Sigmoid colon (tissue), 7 donors: ENCODE results near the gene UBE2Q2. TPM values are rescaled to one million over a fixed set of nuclear protein-coding genes. Genes with fewer than 3 reads are reported as not detected.

Source experiments
- DNase-seq: peaks from one replicate; pipeline ENCODE4 v3.0.0-alpha.2; 2019
- H3K27ac ChIP-seq, 4 donors: fragments of 200-600 bp; sonication (generic); one replicate each; pipeline ENCODE4 v1.5.1; 2016 to 2019; ENCODE audit warnings: mild to moderate bottlenecking in 1 of 4
- H3K27me3 ChIP-seq, 3 donors: fragments of 200-600 bp; sonication (generic); one replicate each; pipeline ENCODE4 v1.5.1; 2019; ENCODE audit warnings: mild to moderate bottlenecking in 1 of 3
- H3K36me3 ChIP-seq, 4 donors: fragments of 200-600 bp; sonication (generic); one replicate each; pipeline ENCODE4 v1.5.1; 2016 to 2019
- H3K4me1 ChIP-seq, 4 donors: fragments of 200-600 bp; sonication (generic); one replicate each; pipeline ENCODE4 v1.5.1; 2017 to 2019
- H3K4me3 ChIP-seq, 4 donors: fragments of 200-600 bp; sonication (generic); one replicate each; pipeline ENCODE4 v1.5.1; 2017 to 2019; ENCODE audit warnings: mild to moderate bottlenecking in 2 of 4, moderate library complexity in 1 of 4
- H3K9me3 ChIP-seq, 4 donors: fragments of 200-600 bp in 3 of 4; sonication (generic) in 3 of 4; one replicate each; pipeline versions ENCODE4 v1.5.1 to v1.6.1; 2013 to 2019
- EP300 ChIP-seq, 4 donors: sonication (generic); formaldehyde crosslinking; IDR thresholded peaks; one replicate each; pipeline ENCODE4 v1.6.1; 2017; ENCODE audit warnings: antibody characterized with exemption in 4 of 4
- POLR2A ChIP-seq, 2 donors: fragments of 450-650 bp; IDR thresholded peaks; one replicate each; pipeline ENCODE4 v1.6.1; 2016; ENCODE audit warnings: antibody characterized with exemption in 2 of 2, mild to moderate bottlenecking in 2 of 2, moderate library complexity in 2 of 2
- POLR2AphosphoS5 ChIP-seq, 4 donors: sonication (generic); formaldehyde crosslinking; IDR thresholded peaks; one replicate each; pipeline ENCODE4 v1.6.1; 2017; ENCODE audit warnings: antibody characterized with exemption in 4 of 4
- WGBS, 2 donors: extraction: QIAGEN DNeasy Blood & Tissue Kit; methylation state at CpG; one replicate each; pipeline ENCODE4 v1.1.7; 2013; 5-methylcytosine and 5-hydroxymethylcytosine counted together
- intact Hi-C: fragments of 100-400 bp; cut with DNase I; formaldehyde crosslinking; loops from one replicate; pipeline ENCODE4 v1.15.1; 2023
- polyA plus RNA-seq, 3 donors: library from polyadenylated mRNA; stranded (reverse); fragments of 200-250 nt; gene quantifications; one replicate each; pipeline ENCODE4 v1.2.3, GENCODE V29; 2013
- total RNA-seq, 4 donors: library from RNA; depleted of rRNA; stranded (reverse); fragments of >200 nt; gene quantifications; one replicate each; pipeline ENCODE4 v1.1.0, GENCODE V29; 2016
- TF ChIP-seq, protein P1 (sequence below), 4 experiments: fragments of 450-650 bp in 3 of 4; fragments of 200-600 bp in 1 of 4; IDR thresholded peaks; one replicate each; pipeline ENCODE4 v1.5.1; 2016 to 2019; ENCODE audit warnings: antibody characterized with exemption in 4 of 4, mild to moderate bottlenecking in 3 of 4, moderate library complexity in 2 of 4
- donor health status: healthy with polysubstance abuse.
- donor health status: Bipolar disorder and iron deficiency.
- donor health status: healthy.

The UBE2Q2 gene
- total and polyA plus RNA-seq, 7 donors: 16.9 to 101 (median 69.5) TPM

- no peaks in the 10 kb centered on the region for H3K9me3 ChIP-seq
- no peaks in the 10 kb centered on the region for H3K36me3 ChIP-seq
- TF ChIP-seq POLR2AphosphoS5 (IDR thresholded peaks at IDR 0.05) (no peak), POLR2A (IDR thresholded peaks at IDR 0.05) (no peak), EP300 (IDR thresholded peaks at IDR 0.05) (no peak)
- TF ChIP-seq, protein P1, sequence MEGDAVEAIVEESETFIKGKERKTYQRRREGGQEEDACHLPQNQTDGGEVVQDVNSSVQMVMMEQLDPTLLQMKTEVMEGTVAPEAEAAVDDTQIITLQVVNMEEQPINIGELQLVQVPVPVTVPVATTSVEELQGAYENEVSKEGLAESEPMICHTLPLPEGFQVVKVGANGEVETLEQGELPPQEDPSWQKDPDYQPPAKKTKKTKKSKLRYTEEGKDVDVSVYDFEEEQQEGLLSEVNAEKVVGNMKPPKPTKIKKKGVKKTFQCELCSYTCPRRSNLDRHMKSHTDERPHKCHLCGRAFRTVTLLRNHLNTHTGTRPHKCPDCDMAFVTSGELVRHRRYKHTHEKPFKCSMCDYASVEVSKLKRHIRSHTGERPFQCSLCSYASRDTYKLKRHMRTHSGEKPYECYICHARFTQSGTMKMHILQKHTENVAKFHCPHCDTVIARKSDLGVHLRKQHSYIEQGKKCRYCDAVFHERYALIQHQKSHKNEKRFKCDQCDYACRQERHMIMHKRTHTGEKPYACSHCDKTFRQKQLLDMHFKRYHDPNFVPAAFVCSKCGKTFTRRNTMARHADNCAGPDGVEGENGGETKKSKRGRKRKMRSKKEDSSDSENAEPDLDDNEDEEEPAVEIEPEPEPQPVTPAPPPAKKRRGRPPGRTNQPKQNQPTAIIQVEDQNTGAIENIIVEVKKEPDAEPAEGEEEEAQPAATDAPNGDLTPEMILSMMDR (IDR thresholded peaks at IDR 0.05): no peak
- no peaks in the 10 kb centered on the region for H3K4me1 ChIP-seq
- intact Hi-C loops: no loop called here
- no peak for DNase-seq
- H3K27me3 ChIP-seq: peaks cover 0 to 7% (median 0%) of the 10 kb centered on the region in 3 donors
- WGBS, 2 donors: 75 to 81% methylated on average over 5 of the region's 5 CpGs
- no peak overlapping the region for H3K27ac ChIP-seq
- no peak overlapping the region for H3K4me3 ChIP-seq
These were observed 20.5 kb upstream of the UBE2Q2 start for GRCh38 chr15:75822685-75823278.

- Histone ChIP-seq H3K27me3 (peaks cover 0 to 7% (median 0%) of the 10 kb centered on the region in 3 donors), H3K9me3 (no peaks in the 10 kb centered on the region), H3K36me3 (no peaks in the 10 kb centered on the region), H3K4me1 (no peaks in the 10 kb centered on the region), H3K4me3 (no peak overlapping the region), H3K27ac (no peak overlapping the region)
- 60 to 69% methylated on average over 7 of the region's 7 CpGs for WGBS, 2 donors
- intact Hi-C loops: no loop called here
- DNase-seq: no peak
- no peak for TF ChIP-seq POLR2AphosphoS5 (IDR thresholded peaks at IDR 0.05)
- TF ChIP-seq, protein P1 (IDR thresholded peaks at IDR 0.05): no peak
- TF ChIP-seq POLR2A (IDR thresholded peaks at IDR 0.05): no peak
- TF ChIP-seq EP300 (IDR thresholded peaks at IDR 0.05): no peak
These were observed 19.2 kb upstream of the UBE2Q2 start for GRCh38 chr15:75823860-75824613.

- intact Hi-C loops: no loop called here
- no peak overlapping the region for H3K27ac ChIP-seq
- WGBS, 2 donors: 57% methylated on average over 3 of the region's 3 CpGs
- no peaks in the 10 kb centered on the region for H3K4me1 ChIP-seq
- H3K27me3 ChIP-seq: peaks cover 0 to 7% (median 0%) of the 10 kb centered on the region in 3 donors
- no peaks in the 10 kb centered on the region for H3K9me3 ChIP-seq
- TF ChIP-seq, protein P1 (IDR thresholded peaks at IDR 0.05): no peak
- TF ChIP-seq POLR2A (IDR thresholded peaks at IDR 0.05) (no peak), EP300 (IDR thresholded peaks at IDR 0.05) (no peak), POLR2AphosphoS5 (IDR thresholded peaks at IDR 0.05) (no peak)
- no peaks in the 10 kb centered on the region for H3K36me3 ChIP-seq
- no peak for DNase-seq
- H3K4me3 ChIP-seq: no peak overlapping the region
These were observed 15.6 kb upstream of the UBE2Q2 start for GRCh38 chr15:75827691-75828090.

- H3K4me1 ChIP-seq: no peaks in the 10 kb centered on the region
- intact Hi-C loops: no loop called here
- H3K27me3 ChIP-seq: peaks cover 0 to 7% (median 0%) of the 10 kb centered on the region in 3 donors
- no peaks in the 10 kb centered on the region for H3K36me3 ChIP-seq
- no peak overlapping the region for H3K27ac ChIP-seq
- no peak overlapping the region for H3K4me3 ChIP-seq
- TF ChIP-seq POLR2AphosphoS5 (IDR thresholded peaks at IDR 0.05) (no peak), EP300 (IDR thresholded peaks at IDR 0.05) (no peak), POLR2A (IDR thresholded peaks at IDR 0.05) (no peak)
- TF ChIP-seq, protein P1 (IDR thresholded peaks at IDR 0.05): no peak
- H3K9me3 ChIP-seq: no peaks in the 10 kb centered on the region
- WGBS, 2 donors: 92 to 93% methylated on average over 9 of the region's 9 CpGs
- no peak for DNase-seq
These were observed 14.8 kb upstream of the UBE2Q2 start for GRCh38 chr15:75828429-75828828.
